ENCODE data around the gene ADIRF.
"Not testable (repeated sequence)": the region's sequence is repeated elsewhere in the genome, so short reads cannot be mapped to it uniquely, and the experiment has no call there.

The ADIRF gene

DNA sequence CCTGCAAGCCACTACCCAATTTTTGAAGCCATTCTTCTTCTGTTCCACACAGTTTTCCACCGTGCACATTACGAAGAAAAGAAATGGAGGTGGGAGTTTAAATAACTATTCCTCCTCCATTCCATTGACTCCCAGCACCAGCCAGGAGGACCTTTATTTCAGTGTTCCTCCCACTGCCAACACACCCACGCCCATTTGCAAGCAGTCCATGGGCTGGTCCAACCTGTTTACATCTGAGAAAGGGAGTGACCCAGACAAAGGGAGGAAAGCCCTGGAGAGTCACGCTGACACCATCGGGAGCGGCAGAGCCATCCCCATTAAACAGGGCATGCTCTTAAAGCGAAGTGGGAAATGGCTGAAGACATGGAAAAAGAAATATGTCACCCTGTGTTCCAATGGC is 40.0 kb downstream of the ADIRF start:
- not testable (repeated sequence) for H3K27ac Mint-ChIP-seq; H3K4me1 Mint-ChIP-seq (ENCODE audit: low read depth); H3K9me3 Mint-ChIP-seq (ENCODE audit: low read depth); H3K36me3 Mint-ChIP-seq; H3K27me3 Mint-ChIP-seq; H3K4me3 Mint-ChIP-seq

DNA sequence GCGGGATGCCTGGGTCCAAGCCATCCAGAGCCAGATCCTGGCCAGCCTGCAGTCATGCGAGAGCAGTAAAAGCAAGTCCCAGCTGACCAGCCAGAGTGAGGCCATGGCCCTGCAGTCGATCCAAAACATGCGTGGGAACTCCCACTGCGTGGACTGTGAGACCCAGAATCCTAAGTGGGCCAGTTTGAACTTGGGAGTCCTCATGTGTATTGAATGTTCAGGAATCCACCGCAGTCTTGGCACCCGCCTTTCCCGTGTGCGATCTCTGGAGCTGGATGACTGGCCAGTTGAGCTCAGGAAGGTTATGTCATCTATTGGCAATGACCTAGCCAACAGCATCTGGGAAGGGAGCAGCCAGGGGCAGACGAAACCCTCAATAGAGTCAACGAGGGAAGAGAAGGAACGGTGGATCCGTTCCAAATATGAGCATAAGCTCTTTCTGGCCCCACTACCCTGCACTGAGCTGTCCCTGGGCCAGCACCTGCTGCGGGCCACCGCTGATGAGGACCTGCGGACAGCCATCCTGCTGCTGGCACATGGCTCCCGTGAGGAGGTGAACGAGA is 40.9 kb downstream of the ADIRF start:
- not testable (repeated sequence) for H3K36me3 Mint-ChIP-seq; H3K27me3 Mint-ChIP-seq; H3K4me1 Mint-ChIP-seq (ENCODE audit: low read depth); H3K9me3 Mint-ChIP-seq (ENCODE audit: low read depth); H3K4me3 Mint-ChIP-seq; H3K27ac Mint-ChIP-seq

DNA sequence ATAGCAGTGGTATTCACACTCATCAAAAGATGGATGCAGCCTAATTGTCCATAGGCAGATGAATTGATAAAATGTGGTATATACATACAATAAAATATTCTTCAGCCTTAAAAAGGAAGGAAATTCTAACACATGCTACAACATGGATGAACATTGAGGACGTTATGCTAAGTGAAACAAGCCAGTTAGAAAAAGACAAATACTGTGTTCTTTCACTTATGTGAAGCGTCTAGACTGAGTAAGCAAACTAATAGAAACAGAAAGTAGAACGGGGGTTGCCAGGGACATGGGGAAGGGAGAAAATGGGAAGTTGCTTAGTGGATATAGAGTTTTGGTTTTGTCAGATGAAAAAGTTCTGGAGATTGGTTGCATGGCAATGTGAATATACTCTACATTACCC is 45.2 kb downstream of the ADIRF start:
- not testable (repeated sequence) for H3K4me1 Mint-ChIP-seq (ENCODE audit: low read depth); H3K9me3 Mint-ChIP-seq (ENCODE audit: low read depth); H3K4me3 Mint-ChIP-seq; H3K27ac Mint-ChIP-seq; H3K27me3 Mint-ChIP-seq; H3K36me3 Mint-ChIP-seq

- H3K27me3 Mint-ChIP-seq; H3K4me1 Mint-ChIP-seq (ENCODE audit: low read depth); H3K36me3 Mint-ChIP-seq; H3K27ac Mint-ChIP-seq; H3K9me3 Mint-ChIP-seq (ENCODE audit: low read depth); H3K4me3 Mint-ChIP-seq: not testable (repeated sequence)
Measured at GRCh38 chr10:87014986-87015716, 46.9 kb downstream of the ADIRF start.

DNA sequence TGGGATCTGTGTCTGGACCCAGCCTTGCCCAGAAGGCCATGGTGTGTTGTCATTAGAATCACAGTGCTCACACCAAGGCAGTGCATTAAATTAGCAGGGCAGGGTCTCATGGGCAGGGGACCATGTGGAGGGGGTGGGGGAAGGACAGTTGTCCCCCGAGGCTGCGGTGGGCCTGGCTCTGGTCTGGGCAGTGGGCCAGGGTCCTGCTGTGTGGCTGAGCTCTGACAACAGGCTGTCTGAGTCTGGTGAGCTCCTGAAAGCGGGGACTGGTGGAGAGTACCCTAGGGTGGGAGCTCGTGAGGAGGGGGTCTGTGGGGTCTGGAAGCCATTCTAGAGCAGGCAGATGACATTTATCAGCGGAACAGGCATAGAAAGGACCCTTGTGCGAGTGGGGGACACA is 49.8 kb downstream of the ADIRF start:
- not testable (repeated sequence) for H3K27ac Mint-ChIP-seq; H3K4me3 Mint-ChIP-seq; H3K4me1 Mint-ChIP-seq (ENCODE audit: low read depth); H3K36me3 Mint-ChIP-seq; H3K27me3 Mint-ChIP-seq; H3K9me3 Mint-ChIP-seq (ENCODE audit: low read depth)

DNA sequence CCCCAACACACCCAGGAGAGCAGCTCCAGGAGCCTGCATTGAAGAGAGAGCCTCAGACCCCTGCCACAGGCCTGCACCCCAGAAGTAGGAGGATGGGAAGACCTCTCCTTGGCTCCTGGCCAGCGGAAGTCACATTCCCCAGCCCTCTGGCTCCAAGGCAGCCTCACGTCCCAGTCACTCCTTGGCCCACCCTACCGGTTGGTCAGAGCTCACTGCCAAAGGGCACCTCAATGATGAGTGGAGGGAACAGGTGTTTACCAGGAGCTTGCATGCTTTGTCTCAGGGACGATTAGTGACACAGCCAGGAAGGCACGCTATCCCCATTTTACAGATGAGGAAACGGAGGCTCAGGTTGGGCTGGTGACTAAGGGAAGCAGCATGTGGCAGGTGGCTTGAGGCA is 50.8 kb downstream of the ADIRF start:
- H3K27ac Mint-ChIP-seq; H3K36me3 Mint-ChIP-seq; H3K27me3 Mint-ChIP-seq; H3K9me3 Mint-ChIP-seq (ENCODE audit: low read depth); H3K4me3 Mint-ChIP-seq; H3K4me1 Mint-ChIP-seq (ENCODE audit: low read depth): not testable (repeated sequence)

GRCh38 chr10:87019504-87019903 is 51.2 kb downstream of the ADIRF start:
- H3K27me3 Mint-ChIP-seq; H3K27ac Mint-ChIP-seq; H3K4me3 Mint-ChIP-seq; H3K9me3 Mint-ChIP-seq (ENCODE audit: low read depth); H3K4me1 Mint-ChIP-seq (ENCODE audit: low read depth); H3K36me3 Mint-ChIP-seq: not testable (repeated sequence)

GRCh38 chr10:87020056-87020455 is 51.8 kb downstream of the ADIRF start, which contains the start of gene FAM25A:
Gene FAM25A (plus strand): TSS chr10:87020294. CDS start chr10:87020325, 31 bp downstream.
- not testable (repeated sequence) for H3K4me3 Mint-ChIP-seq; H3K36me3 Mint-ChIP-seq; H3K9me3 Mint-ChIP-seq (ENCODE audit: low read depth); H3K27me3 Mint-ChIP-seq; H3K27ac Mint-ChIP-seq; H3K4me1 Mint-ChIP-seq (ENCODE audit: low read depth)

All from activated naive CD8-positive, alpha-beta T cell (primary cell).